Colonic mucosa (tissue), 4 donors: Measurements from ENCODE around the gene CD99. TPM values are rescaled to one million over a fixed set of nuclear protein-coding genes. Genes with fewer than 3 reads are reported as not detected.
"Not testable (repeated sequence)": the region's sequence is repeated elsewhere in the genome, so short reads cannot be mapped to it uniquely, and the experiment has no call there.

Experiments
- DNase-seq: peaks from one replicate; pipeline ENCODE4 v3.0.0-alpha.2; 2020
- H3K27ac ChIP-seq: fragments of 200-600 bp; one replicate; pipeline ENCODE4 v1.8.0; 2021
- H3K27me3 ChIP-seq: fragments of 200-600 bp; one replicate; pipeline ENCODE4 v1.8.0; 2021
- H3K36me3 ChIP-seq: fragments of 200-600 bp; one replicate; pipeline ENCODE4 v1.8.0; 2021
- H3K4me1 ChIP-seq: fragments of 200-600 bp; one replicate; pipeline ENCODE4 v1.8.0; 2021; ENCODE audit warnings: mild to moderate bottlenecking
- H3K4me3 ChIP-seq: fragments of 200-600 bp; one replicate; pipeline ENCODE4 v1.8.0; 2021
- H3K9ac ChIP-seq, 2 donors: one replicate each; pipeline ENCODE4 v1.7.0; 2013; ENCODE audit warnings: control low read depth in 2 of 2, low read depth in 2 of 2, low read length in 2 of 2
- H3K9me3 ChIP-seq: fragments of 200-600 bp; one replicate; pipeline ENCODE4 v1.8.0; 2021
- CTCF ChIP-seq: fragments of 200-600 bp; IDR thresholded peaks from one replicate; pipeline ENCODE4 v1.8.0; 2022; ENCODE audit warnings: antibody characterized with exemption, mild to moderate bottlenecking
- intact Hi-C: fragments of 100-400 bp; cut with DNase I; formaldehyde crosslinking; loops from one replicate; pipeline ENCODE4 v1.14.1; 2022
- total RNA-seq, 2 donors: library from RNA; stranded (reverse); fragmentation: NEBNext Ultra II Directional in 1 of 2; extraction: Animal tissue kit (Norgen Biotek cat#: 25700) in 1 of 2; gene quantifications; one replicate each; pipeline ENCODE4 v1.2.1, GENCODE V29; 2021
- donor health status: healthy.
- donor health status: DM: no; HTN: no; CAD: no.
- donor health status: DM: no; HTN: no; CAD: no.

CD99 gene
- total RNA-seq, 2 donors from 2014 or later: 168 to 202 TPM

GRCh38 chrX:2740672-2741071 is 49.6 kb downstream of the CD99 start:
- H3K9me3 ChIP-seq: no peaks in the 10 kb centered on the region
- DNase-seq: no peak
- no peak overlapping the region for H3K27ac ChIP-seq
- no peak overlapping the region for H3K9ac ChIP-seq
- no peaks in the 10 kb centered on the region for H3K36me3 ChIP-seq
- TF ChIP-seq CTCF: no peak
- no peaks in the 10 kb centered on the region for H3K4me1 ChIP-seq
- H3K27me3 ChIP-seq: no peaks in the 10 kb centered on the region
- no peak overlapping the region for H3K4me3 ChIP-seq
- intact Hi-C loops: no loop called here

GRCh38 chrX:2741386-2741785 is 50.3 kb downstream of the CD99 start:
- TF ChIP-seq CTCF: no peak
- H3K9ac ChIP-seq: no peak overlapping the region
- no peak overlapping the region for H3K27ac ChIP-seq
- H3K27me3 ChIP-seq: no peaks in the 10 kb centered on the region
- H3K4me1 ChIP-seq: no peaks in the 10 kb centered on the region
- no peak for DNase-seq
- no peaks in the 10 kb centered on the region for H3K9me3 ChIP-seq
- H3K4me3 ChIP-seq: no peak overlapping the region
- no peaks in the 10 kb centered on the region for H3K36me3 ChIP-seq
- intact Hi-C loops: no loop called here

- DNase-seq, H3K36me3 ChIP-seq, H3K4me1 ChIP-seq, H3K9ac ChIP-seq, H3K4me3 ChIP-seq, H3K27me3 ChIP-seq, H3K27ac ChIP-seq, H3K9me3 ChIP-seq, intact Hi-C loops: not testable (repeated sequence)
Measured at GRCh38 chrX:2746250-2746649, 55.2 kb downstream of the CD99 start.

GRCh38 chrX:2748171-2748814 is 57.2 kb downstream of the CD99 start:
- no peaks in the 10 kb centered on the region for H3K4me1 ChIP-seq
- no peak for DNase-seq
- no peak overlapping the region for H3K27ac ChIP-seq
- H3K9me3 ChIP-seq: no peaks in the 10 kb centered on the region
- H3K36me3 ChIP-seq: no peaks in the 10 kb centered on the region
- no peak overlapping the region for H3K4me3 ChIP-seq
- no peak overlapping the region for H3K9ac ChIP-seq
- H3K27me3 ChIP-seq: no peaks in the 10 kb centered on the region
- TF ChIP-seq CTCF: no peak
- intact Hi-C loops: no loop called here

GRCh38 chrX:2748815-2749188 is 57.7 kb downstream of the CD99 start:
- TF ChIP-seq CTCF: no peak
- DNase-seq: no peak
- no peaks in the 10 kb centered on the region for H3K27me3 ChIP-seq
- H3K36me3 ChIP-seq: no peaks in the 10 kb centered on the region
- no peaks in the 10 kb centered on the region for H3K9me3 ChIP-seq
- no peaks in the 10 kb centered on the region for H3K4me1 ChIP-seq
- H3K4me3 ChIP-seq: no peak overlapping the region
- H3K27ac ChIP-seq: no peak overlapping the region
- no peak overlapping the region for H3K9ac ChIP-seq
- intact Hi-C loops: no loop called here

GRCh38 chrX:2751291-2751690 is 60.2 kb downstream of the CD99 start:
- Histone ChIP-seq H3K27me3 (no peaks in the 10 kb centered on the region), H3K4me1 (no peaks in the 10 kb centered on the region), H3K27ac (no peak overlapping the region), H3K4me3 (no peak overlapping the region), H3K9me3 (no peaks in the 10 kb centered on the region), H3K9ac (no peak overlapping the region), H3K36me3 (no peaks in the 10 kb centered on the region)
- no peak for TF ChIP-seq CTCF
- intact Hi-C loops: no loop called here
- no peak for DNase-seq

GRCh38 chrX:2751874-2752300 is 60.8 kb downstream of the CD99 start, which contains the start of gene XG:
TSS of gene XG (plus strand) at chrX:2752040. CDS start at chrX:2752275, 235 bp downstream.
- DNase-seq, H3K36me3 ChIP-seq, H3K4me1 ChIP-seq, intact Hi-C loops, H3K27ac ChIP-seq, H3K9ac ChIP-seq, H3K27me3 ChIP-seq, H3K4me3 ChIP-seq, H3K9me3 ChIP-seq: not testable (repeated sequence)

GRCh38 chrX:2752441-2752840 is 61.3 kb downstream of the CD99 start:
- H3K4me1 ChIP-seq, H3K27me3 ChIP-seq, H3K36me3 ChIP-seq, DNase-seq, H3K27ac ChIP-seq, H3K9ac ChIP-seq, intact Hi-C loops, H3K9me3 ChIP-seq, H3K4me3 ChIP-seq: not testable (repeated sequence)

GRCh38 chrX:2755163-2755715 is 64.1 kb downstream of the CD99 start:
- H3K9ac ChIP-seq, H3K27me3 ChIP-seq, DNase-seq, H3K9me3 ChIP-seq, H3K27ac ChIP-seq, intact Hi-C loops, H3K4me3 ChIP-seq, H3K4me1 ChIP-seq, H3K36me3 ChIP-seq: not testable (repeated sequence)
